Activated gamma-delta T cell (primary cell): Measurements from ENCODE around the gene GSN.

Experiments used
- DNase-seq: peaks from one replicate; lab custom pipeline; 2025; lab: John Stamatoyannopoulos, UW

Gene GSN

DNA sequence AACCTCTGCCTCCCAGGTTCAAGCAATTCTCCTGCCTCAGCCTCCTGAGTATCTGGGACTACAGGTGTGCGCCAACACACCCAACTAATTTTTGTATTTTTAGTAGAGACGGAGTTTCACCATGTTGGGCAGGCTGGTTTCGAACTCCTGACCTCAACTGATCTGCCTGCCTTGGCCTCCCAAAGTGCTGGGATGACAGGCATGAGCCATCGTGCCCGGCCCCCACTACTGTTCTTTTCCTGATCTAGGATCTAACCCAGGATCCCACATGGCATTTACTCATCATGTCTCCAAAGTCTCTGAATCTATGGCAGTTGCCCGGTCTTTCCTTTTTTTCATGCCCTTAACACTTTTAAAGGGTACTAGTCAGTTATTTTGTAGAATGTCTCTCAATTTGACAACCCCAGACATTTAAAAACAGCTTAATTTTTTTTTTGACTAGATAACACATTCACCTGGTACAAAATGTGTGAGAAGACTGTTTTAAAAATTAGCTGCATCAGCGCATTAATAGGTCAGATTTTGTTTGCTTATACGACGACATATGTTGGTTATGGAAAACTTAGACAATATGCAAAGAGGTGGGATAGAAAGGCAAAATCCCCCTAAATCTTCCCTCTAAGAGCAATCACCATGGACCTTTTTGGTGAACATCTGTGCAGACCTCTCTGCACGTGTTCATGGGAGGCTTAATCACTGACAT is 55.6 kb downstream of the GSN start:
- DNase-seq: no peak

DNA sequence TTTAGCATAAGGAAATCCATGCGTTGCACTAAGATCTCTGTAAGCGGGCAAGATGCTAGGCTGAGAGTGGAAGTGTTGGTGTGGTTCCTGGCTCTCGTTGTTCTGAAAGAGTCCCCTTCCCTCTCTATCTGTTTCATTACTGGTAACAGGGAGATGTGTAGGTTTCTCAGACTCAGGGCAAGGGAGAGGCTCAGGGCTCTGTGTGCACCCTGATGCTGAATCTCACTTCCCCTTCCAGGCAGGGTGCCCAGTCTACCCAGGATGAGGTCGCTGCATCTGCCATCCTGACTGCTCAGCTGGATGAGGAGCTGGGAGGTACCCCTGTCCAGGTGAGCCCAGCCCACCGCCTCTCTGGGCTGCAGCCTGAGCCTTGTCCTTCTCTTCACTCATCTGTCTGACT is 56.4 kb downstream of the GSN start:
- DNase-seq: no peak

DNA sequence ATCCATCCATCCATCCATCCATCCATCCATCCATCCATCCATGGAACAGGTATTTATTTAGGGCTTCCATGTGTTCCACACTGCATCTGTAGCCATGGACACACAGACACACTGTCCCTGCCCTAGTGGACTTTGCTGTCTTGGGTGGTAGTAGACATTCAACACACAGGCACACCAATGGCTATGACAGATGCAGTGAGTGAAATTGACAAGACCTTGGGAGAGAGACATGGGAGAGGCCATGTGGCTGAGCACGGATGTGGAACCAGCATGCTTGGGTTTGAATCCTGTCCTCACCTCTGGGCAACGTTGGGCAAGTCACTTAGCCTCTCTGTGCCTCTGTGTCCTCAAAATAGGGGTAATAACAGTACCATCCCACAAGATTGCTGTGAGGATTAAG is 56.8 kb downstream of the GSN start:
- DNase-seq: no peak

DNA sequence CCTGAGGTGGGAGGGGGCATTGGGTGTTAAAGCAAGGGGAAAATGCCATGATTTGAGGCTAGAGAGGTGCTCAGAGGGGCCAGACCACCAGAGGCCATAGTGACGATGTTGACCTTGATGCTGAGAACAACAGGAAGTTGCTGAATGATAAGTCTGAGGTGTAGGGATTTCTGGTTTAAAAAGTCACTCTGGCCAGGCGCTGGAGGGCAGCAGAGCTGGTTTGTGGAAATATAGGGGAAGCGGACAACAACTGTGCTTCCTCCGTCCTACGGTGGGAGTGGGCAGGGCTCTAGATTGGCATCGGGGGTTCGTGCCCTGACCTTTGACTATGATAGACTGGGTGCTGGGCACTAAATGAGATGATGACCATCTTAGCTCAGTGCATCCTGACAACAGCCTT is 57.4 kb downstream of the GSN start:
- DNase-seq: no peak

DNA sequence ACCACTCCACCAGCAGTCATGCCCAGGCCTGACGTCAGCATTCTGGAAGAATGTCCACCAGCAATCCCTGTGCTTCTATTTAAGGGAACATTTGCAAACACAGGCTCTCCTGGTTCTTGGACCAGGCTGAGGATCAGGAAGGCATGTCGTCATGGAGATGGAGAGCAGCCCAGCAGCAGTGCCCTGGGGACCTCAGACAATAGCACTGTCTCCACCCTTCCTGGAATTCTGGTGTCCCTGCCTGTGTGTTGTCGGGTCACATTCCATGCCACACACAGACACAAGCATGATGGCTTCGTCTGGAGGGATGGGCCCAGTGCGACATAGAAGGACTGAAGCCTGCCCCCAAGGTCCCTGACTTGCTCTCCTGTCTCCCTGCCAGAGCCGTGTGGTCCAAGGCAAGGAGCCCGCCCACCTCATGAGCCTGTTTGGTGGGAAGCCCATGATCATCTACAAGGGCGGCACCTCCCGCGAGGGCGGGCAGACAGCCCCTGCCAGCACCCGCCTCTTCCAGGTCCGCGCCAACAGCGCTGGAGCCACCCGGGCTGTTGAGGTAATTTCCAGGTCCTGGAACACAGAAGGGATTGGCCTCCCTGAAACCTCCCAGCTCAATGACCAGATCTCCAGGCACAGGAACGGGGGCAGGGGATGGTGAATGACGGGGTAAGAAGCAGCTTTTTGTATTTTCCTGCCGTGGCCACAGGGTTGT is 58.3 kb downstream of the GSN start:
- no peak for DNase-seq

DNA sequence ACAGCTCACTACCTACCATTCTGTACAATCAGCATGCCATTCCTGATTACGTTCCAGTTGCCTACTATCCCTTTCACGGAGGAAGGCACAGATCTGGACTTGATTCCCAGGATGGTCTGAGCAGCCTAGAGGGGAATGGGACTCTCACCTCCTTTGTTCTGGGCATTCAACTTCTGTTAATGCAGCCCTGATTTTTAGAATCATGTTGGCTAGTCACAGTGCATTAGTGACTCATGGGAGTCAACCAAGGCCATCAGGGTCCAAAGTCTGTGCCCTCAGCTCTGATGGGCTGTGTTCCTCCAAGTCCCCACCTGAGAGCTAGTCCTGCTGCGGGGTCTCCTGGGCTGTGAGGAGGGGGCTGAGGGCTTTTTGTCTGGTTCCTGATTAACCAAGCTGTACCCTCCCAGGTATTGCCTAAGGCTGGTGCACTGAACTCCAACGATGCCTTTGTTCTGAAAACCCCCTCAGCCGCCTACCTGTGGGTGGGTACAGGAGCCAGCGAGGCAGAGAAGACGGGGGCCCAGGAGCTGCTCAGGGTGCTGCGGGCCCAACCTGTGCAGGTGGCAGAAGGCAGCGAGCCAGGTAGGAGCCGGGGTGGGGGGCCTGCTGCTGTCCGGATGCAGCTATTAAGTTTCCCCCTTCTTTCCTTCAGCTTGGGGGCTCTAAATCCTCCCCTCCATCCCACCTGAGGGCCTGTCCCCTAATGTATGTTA is 59.1 kb downstream of the GSN start:
- no peak for DNase-seq

DNA sequence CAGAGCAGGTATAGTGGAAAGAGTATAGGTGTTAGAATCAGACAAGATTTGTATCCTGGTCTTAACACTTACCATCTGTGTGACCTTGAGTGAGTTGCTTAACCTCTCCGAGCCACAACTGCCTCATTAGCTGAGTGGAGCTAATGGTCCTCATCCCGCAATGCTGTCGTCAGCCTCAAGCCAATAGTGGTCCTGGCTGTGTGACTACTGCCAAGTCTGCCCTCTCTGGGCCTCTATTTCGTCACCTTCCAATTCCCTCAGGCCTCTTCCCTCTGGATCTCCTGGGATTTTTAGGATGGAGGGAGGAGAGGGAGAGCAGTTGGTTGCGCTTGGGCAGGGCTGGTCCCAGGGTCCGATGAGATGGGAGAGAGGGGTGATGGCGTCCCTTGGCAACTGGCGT is 60.5 kb downstream of the GSN start:
- DNase-seq: no peak

DNA sequence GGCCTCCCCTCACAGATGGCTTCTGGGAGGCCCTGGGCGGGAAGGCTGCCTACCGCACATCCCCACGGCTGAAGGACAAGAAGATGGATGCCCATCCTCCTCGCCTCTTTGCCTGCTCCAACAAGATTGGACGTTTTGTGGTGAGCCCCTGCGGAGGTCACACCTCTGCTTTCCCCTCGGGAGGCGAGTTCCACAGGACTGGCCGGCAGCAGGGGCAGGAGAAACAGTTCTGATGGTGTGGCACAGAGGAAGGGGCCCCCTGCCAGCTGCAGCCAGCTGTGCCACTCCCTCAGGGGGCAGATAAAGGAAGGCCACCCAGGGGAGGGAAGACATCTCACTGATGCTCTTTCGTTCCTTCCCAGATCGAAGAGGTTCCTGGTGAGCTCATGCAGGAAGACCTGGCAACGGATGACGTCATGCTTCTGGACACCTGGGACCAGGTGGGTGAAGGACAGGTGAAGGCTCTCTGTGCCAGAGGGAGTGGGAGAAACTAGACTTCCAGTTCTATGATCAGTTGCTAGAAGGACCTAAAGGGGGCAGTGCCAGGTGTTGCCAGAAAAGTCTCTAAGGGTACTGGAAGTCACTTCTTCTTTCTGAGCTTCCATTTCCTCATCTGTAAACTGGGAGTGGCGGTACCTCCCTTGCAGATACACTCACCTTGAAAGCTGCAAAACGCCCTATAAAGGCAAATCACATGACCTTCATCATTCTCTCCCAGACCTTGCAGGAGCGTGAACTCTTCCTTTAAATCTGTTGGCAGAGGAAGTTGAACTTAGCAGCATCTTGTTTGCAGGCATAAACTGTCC is 61.1 kb downstream of the GSN start:
- DNase-seq: no peak

DNA sequence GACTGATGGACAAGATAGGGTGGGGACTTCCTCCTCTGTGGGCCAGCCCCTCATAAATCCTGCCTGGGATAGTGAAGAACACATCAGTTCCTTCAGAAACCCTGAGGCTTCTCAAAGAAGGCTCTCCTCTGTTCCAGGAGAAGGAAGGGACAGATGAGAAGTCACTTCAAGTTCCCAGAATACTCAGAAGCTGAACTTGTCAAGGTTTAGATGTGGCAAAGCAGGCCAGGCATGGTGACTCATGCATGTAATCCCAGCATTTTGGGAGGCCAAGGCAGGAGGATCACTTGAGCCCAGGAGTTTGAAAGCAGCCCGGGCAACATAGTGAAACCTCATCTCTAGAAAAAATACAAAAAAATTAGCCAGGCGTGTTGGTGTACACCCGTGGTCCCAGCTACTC is 63.6 kb downstream of the GSN start:
- no peak for DNase-seq

DNA sequence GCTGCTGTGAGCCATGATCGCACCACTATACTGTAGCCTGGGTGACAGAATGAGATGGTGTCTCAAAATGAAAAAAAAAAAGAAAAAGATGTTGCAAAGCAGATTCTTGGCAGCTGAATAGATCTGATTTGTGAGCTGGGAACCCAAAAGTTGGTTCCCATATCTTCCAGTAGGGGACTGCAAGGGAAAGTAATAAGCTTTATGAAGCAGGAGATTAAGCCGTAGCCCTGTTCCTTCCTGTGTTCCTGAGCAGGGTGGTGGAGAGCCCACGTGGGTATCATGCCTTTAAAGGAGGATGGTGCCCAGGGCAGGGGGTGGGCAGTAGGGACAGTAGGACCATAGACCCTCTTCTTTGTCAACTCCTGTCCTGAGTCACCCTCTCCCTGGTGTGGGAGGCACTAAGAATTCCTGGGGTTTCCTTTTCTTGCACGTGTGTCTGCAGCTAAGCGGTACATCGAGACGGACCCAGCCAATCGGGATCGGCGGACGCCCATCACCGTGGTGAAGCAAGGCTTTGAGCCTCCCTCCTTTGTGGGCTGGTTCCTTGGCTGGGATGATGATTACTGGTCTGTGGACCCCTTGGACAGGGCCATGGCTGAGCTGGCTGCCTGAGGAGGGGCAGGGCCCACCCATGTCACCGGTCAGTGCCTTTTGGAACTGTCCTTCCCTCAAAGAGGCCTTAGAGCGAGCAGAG is 64.2 kb downstream of the GSN start:
- DNase-seq: no peak

DNA sequence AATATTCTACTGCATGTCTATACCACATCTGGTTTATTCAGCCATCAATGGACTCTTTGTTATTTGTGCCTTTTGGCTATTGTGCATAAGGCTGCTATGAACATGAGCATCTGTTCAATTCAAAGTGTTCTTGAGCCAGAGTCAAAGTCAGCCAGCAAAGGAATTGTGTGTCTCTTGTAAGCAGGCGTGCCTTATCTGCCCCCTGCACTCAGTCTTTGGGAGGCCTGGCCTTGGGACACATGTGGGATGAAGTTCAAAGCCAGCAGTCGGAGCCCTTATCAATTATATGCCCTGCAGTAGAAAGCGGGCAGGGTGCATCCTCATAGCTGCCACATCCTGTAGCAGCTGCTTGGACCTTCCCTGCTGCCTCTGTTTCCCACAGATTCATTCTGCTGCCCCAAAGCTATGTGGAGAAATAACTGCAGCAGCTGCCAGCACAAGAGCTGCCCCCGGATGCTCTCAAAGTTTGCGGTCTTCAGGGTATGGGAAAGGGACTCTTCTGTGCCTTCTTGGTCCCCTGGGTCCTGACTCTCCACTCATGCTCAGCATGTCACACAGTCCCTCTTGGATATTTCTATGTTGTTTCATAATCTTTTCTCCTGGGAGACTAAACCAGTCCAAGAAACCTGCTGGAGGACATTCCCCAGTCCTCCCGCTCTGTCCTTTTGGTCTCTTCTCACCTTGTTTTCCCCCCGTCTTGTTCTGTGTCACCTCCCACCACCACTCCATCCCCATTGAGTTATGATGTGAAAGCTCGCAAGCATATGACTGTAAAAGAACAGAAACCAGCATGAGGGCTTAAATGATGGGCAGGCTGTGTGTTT is 66.2 kb downstream of the GSN start:
- DNase-seq: no peak

DNA sequence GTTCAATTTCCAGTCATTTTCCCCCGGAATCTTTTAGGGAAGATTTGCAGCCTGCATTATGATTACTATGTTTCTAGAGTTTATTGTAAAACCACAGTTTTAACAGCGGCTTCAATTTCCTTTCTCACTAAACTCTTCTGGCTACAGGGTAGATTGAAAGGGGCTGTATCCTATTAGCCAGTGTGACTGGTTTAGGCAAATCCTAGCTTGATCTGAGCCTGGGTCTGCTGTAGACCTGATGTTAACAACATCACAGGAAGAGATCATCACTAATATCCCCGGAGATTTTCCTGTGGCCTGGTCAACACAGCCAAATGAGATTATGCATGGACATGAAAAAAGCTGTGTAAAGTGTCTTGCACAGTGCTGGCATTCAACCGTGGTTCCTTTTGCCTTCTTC is 68.7 kb downstream of the GSN start:
- no peak for DNase-seq

DNA sequence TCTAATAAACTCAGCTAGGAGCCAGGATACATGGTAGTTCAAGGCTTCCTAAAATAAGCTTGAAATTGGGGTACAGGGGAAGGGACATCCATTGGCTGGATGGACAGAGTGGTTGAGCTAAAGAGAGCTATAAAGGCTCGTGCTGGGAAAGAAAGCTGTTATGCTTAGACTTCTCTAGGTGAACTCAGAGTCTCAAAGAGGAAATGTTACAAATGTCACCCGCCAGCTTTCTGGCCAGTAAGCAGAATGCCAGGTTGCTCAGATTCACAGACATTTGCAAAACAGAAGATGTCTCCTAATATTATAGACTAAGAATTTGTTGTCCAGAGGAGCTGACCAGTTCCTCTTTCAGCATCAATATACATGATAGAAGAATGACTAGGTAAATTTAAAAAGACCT is 71.5 kb downstream of the GSN start:
- no peak for DNase-seq

DNA sequence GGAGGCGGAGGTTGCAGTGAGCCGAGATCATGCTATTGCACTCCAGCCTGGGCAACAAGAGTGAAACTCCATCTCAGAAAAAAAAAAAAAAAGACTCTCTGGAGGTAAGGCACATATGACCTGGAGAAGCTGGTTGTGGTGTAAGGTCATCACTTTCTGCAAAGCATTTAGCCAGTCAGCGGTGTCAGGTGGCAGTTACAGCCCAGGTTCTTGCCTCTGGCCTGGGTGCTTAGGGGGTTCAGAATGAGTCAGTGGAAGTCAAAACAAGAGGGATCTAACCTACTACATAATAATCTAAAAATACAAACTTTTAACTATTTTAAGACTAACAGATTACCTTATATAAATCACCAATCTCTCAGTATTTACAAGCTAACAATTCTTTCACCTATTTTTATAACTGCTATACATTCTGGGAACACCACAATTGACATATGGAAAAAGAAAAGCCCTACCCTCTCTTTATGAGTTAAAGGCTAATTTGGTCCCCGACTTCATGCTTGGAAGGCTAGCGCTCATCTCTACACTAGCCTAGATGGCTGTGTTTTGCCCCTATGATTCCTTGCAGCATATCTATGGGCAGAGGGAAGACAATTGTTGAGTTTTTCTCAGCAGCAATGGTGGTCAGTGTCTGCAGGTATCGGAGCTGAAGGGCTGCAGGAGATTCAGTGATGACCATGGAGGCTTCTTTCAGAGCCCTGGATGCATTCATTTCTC is 72.9 kb downstream of the GSN start:
- DNase-seq: no peak

DNA sequence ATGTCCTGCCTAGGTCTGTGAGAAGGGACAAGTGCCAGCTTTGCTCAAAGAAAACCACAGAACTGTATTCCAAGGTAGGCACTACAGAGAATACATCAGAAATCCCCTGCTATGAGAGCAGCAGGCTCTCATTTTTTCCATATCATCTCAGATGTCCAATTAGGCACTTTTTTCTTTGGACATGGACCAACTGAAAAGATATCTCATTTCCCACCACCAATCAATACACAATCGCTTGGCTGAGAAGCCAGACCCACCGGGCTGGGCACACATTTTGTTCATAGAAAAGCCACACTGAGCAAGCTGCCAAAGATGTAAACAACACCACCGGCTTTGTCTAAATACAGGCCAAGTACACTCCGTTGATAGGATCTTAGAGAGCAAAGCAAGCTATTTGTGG is 76.2 kb downstream of the GSN start:
- no peak for DNase-seq

DNA sequence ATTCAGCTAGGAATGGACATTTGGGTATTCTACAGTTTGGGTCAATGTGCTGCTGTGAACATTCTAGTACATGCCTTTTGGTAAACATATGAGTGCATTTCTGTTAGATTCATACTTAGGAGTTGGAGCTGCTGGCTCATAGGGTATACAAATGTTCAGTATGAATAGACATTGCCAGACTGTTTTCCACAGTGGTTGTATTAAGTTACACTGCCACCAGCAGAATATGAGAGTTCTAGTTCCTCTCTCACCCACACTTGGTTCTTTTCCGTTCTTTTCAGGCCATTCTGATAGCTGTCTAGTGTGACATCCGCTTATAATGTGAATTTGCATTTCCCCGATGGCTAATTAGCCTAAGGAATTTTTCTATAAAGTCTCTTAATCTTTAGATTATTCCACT is 77.1 kb downstream of the GSN start:
- DNase-seq: no peak

DNA sequence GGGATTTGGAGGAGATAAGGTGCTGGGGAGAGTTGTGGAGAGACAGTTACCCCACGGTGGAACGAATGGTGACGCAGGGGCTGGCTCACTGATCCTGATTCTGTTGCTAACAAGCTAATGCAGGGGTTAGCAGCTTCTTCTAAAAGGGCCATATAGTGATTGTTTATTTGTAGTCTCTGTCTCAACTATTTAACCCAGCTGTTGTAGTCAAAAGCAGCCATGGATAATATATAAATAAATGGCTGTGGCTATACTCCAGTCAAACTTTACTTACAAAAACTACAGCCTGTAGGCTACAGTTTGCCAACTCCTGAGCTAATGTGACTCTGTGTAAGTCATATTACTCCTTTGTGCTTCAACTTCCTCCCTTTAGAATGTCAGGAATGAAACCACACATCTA is 80.3 kb downstream of the GSN start:
- DNase-seq: no peak

DNA sequence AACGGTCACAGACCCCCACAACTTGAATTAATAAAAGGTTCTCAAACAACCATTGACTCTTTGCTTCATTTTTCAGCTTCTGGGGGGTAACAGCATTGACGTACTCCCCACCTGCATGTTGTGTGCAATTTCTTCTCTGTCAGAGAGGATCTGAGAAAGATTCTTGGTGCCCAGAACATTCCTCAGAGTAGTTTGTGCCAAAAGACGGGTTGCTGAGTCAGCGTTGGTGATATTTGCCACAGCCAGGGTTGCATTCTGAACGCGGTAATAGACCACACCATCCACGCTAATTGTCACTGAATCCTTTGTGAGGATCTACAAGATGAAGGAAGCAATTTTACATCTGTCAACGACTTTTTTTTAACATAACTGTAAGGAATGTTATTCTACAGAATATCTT is 81.0 kb downstream of the GSN start:
- DNase-seq: no peak

DNA sequence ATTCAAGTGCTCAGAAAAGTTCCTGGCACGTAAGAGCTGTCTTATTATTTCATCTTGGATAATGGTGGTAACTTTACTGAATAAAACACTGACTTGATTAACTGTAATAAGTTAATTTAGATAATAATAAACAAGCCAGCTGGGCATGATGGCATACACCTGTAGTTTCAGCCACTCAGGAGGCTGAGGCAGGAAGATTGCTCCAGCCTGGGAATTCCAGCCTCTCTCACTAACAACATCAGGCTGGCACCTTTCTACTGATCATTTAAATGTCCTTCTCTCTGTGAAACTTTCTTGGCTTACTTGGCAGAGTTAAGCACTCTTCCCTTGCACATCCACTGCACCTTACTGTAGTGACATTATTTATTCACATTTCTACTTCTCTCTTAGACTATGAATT is 82.1 kb downstream of the GSN start:
- DNase-seq: no peak

DNA sequence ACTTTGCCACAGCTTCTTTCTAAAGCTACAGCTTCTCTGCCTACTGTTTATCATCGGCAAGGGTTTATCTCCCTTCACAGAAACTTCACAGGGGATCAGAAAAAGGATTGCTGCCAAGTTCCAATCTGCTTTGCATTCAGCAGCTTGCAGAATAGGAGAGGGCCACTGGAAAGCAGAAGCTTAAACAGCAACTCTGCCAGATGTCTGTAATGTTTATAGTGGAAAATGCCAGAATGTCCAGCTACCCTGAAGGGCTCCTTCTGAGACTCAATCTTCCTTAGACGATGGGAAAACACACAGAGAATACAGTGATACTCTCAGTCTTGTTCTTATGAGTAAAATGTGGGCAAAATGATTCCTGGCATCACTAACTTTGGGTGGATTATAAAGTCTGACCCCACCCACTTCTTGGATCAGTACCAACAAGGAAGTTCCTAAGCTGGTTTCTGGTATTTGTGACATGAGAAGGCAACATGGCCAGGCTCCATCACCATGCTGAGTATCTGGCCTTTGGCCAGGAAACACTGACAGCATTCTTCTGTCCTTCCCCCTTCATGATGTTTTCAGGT is 83.1 kb downstream of the GSN start:
- DNase-seq: no peak
